ENCODE results near the gene PKD2L1.

The PKD2L1 gene

GRCh38 chr10:100293066-100293465, 37.0 kb downstream of the PKD2L1 start:
- no peak for TF ChIP-seq REST (IDR thresholded peaks at IDR 0.05; ENCODE audit: insufficient read depth in 1 of 2, low read depth in 2 of 2, low read length in 2 of 2)
- TF ChIP-seq POLR2AphosphoS5 (IDR thresholded peaks at IDR 0.05; ENCODE audit: low read depth, low read length) = no peak
- no peak for TF ChIP-seq FOXP2 (optimal IDR thresholded peaks at IDR 0.05; ENCODE audit: borderline replicate concordance, extremely low read depth, extremely low read length, insufficient read depth)

GRCh38 chr10:100291356-100291755, 38.7 kb downstream of the PKD2L1 start:
- no peak for TF ChIP-seq TAF1 (IDR thresholded peaks at IDR 0.05; ENCODE audit: borderline replicate concordance, insufficient read depth, low read length)
- TF ChIP-seq SIN3A (IDR thresholded peaks at IDR 0.05; ENCODE audit: borderline replicate concordance, insufficient read depth, low read length) = no peak
- TF ChIP-seq REST (IDR thresholded peaks at IDR 0.05; ENCODE audit: insufficient read depth in 1 of 2, low read depth in 2 of 2, low read length in 2 of 2) = no peak
- no peak for TF ChIP-seq POLR2AphosphoS5 (IDR thresholded peaks at IDR 0.05; ENCODE audit: low read depth, low read length)
- no peak for TF ChIP-seq FOXP2 (optimal IDR thresholded peaks at IDR 0.05; ENCODE audit: borderline replicate concordance, extremely low read depth, extremely low read length, insufficient read depth)

GRCh38 chr10:100289641-100290040, 40.4 kb downstream of the PKD2L1 start:
- TF ChIP-seq POLR2AphosphoS5 (IDR thresholded peaks at IDR 0.05; ENCODE audit: low read depth, low read length) (no peak), REST (IDR thresholded peaks at IDR 0.05; ENCODE audit: insufficient read depth in 1 of 2, low read depth in 2 of 2, low read length in 2 of 2) (no peak), FOXP2 (optimal IDR thresholded peaks at IDR 0.05; ENCODE audit: borderline replicate concordance, extremely low read depth, extremely low read length, insufficient read depth) (no peak), SIN3A (IDR thresholded peaks at IDR 0.05; ENCODE audit: borderline replicate concordance, insufficient read depth, low read length) (no peak), TAF1 (IDR thresholded peaks at IDR 0.05; ENCODE audit: borderline replicate concordance, insufficient read depth, low read length) (no peak)

GRCh38 chr10:100288196-100288595, 41.8 kb downstream of the PKD2L1 start:
- TF ChIP-seq POLR2AphosphoS5 (IDR thresholded peaks at IDR 0.05; ENCODE audit: low read depth, low read length) (no peak), FOXP2 (optimal IDR thresholded peaks at IDR 0.05; ENCODE audit: borderline replicate concordance, extremely low read depth, extremely low read length, insufficient read depth) (no peak), REST (IDR thresholded peaks at IDR 0.05; ENCODE audit: insufficient read depth in 1 of 2, low read depth in 2 of 2, low read length in 2 of 2) (no peak), SIN3A (IDR thresholded peaks at IDR 0.05; ENCODE audit: borderline replicate concordance, insufficient read depth, low read length) (no peak), TAF1 (IDR thresholded peaks at IDR 0.05; ENCODE audit: borderline replicate concordance, insufficient read depth, low read length) (no peak)

GRCh38 chr10:100287756-100288155, 42.3 kb downstream of the PKD2L1 start:
- TF ChIP-seq TAF1 (IDR thresholded peaks at IDR 0.05; ENCODE audit: borderline replicate concordance, insufficient read depth, low read length) = no peak
- no peak for TF ChIP-seq FOXP2 (optimal IDR thresholded peaks at IDR 0.05; ENCODE audit: borderline replicate concordance, extremely low read depth, extremely low read length, insufficient read depth)
- no peak for TF ChIP-seq REST (IDR thresholded peaks at IDR 0.05; ENCODE audit: insufficient read depth in 1 of 2, low read depth in 2 of 2, low read length in 2 of 2)
- TF ChIP-seq SIN3A (IDR thresholded peaks at IDR 0.05; ENCODE audit: borderline replicate concordance, insufficient read depth, low read length) = no peak
- TF ChIP-seq POLR2AphosphoS5 (IDR thresholded peaks at IDR 0.05; ENCODE audit: low read depth, low read length) = no peak

Measured in PFSK-1 (cell line).